ENCODE results near the gene KIAA1671.

DNA sequence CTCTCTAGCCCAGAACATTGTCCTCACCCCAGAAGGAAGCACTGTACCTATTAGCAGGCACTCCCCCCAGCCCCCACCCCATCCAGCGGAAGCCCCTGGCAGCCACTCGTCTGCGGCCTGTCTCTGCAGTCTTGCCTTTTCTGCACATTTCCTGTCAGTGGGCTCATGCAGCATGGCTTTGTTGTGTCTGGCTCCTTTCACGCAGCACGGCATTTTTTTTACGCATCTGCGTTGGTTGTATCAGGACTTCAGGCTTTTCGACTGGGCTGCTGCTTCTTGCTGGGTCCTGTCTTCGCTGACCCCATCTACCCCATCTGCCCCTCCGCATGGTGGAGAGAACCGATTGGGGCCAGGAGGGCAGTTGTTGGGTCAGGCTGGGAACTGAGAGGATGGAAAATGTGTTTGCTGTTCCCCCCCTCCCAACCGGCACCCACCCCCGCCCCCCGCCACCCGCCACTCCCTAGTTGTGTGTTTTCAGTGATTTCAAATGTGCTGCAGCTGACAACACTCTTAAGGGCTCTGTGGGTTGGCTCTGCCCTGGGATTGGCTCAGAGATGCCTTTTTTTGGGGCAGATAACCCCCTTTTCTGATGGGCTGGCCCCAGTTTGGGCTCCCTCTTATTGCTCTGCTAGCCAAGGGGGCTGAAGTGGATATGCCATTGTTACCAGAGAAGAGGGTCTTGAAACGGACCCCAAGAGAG lies 110.0 kb downstream of the KIAA1671 start:
- TF ChIP-seq POLR2AphosphoS5 (IDR thresholded peaks at IDR 0.05) (no peak), CTCF (IDR thresholded peaks at IDR 0.05) (no peak)
